ENCODE data around the gene SLC19A2. TPM values are rescaled to one million over a fixed set of nuclear protein-coding genes. Genes with fewer than 3 reads are reported as not detected.

SLC19A2 gene
- total and polyA plus RNA-seq, 2 of the 13 experiments (the other 11 are each of a cell fraction or from before 2014, with no cell fraction given), result 30.4 to 56.0 TPM

- TF ChIP-seq SNAPC4 (CRISPR knock-in tag; IDR thresholded peaks at IDR 0.05), result no peak
- no peak for TF ChIP-seq JARID2 (CRISPR knock-in tag; IDR thresholded peaks at IDR 0.05; ENCODE audit: insufficient replicate concordance)
- TF ChIP-seq ZMYM4 (CRISPR knock-in tag; IDR thresholded peaks at IDR 0.05), result peak; percentile 58; the same call in 1 of the 2 replicates
- TF ChIP-seq ZNF841 (CRISPR knock-in tag; IDR thresholded peaks at IDR 0.05; ENCODE audit: borderline replicate concordance), result no peak
- TF ChIP-seq ZNF484 (CRISPR knock-in tag; IDR thresholded peaks at IDR 0.05; ENCODE audit: borderline replicate concordance, low read depth), result no peak
- no peak for TF ChIP-seq KDM5B (CRISPR knock-in tag; IDR thresholded peaks at IDR 0.05; ENCODE audit: borderline replicate concordance)
- no peak for TF ChIP-seq EZH2 (conservative IDR thresholded peaks at IDR 0.05; ENCODE audit: low read depth, low read length)
- TF ChIP-seq FOXA3 (CRISPR knock-in tag; IDR thresholded peaks at IDR 0.05), result peak; percentile 44
- TF ChIP-seq ZBTB1 (CRISPR knock-in tag; IDR thresholded peaks at IDR 0.05; ENCODE audit: borderline replicate concordance), result no peak
- TF ChIP-seq TGIF2 (CRISPR knock-in tag; IDR thresholded peaks at IDR 0.05), result peak; percentile 66
- no peak for TF ChIP-seq LBX2 (CRISPR knock-in tag; IDR thresholded peaks at IDR 0.05; ENCODE audit: borderline replicate concordance)
- TF ChIP-seq ZBTB40 (IDR thresholded peaks at IDR 0.05), result no peak
- peak; percentile 19; the same call in 1 of the 2 replicates for TF ChIP-seq ZBTB40 (CRISPR knock-in tag; IDR thresholded peaks at IDR 0.05)
- peak; percentile 78 for TF ChIP-seq SIX4 (CRISPR knock-in tag; IDR thresholded peaks at IDR 0.05)
- TF ChIP-seq DNMT1 (CRISPR knock-in tag; IDR thresholded peaks at IDR 0.05), result no peak
- no peak for TF ChIP-seq PRMT3 (CRISPR knock-in tag; IDR thresholded peaks at IDR 0.05; ENCODE audit: borderline replicate concordance, low read depth)
- no peak for TF ChIP-seq ZNF121 (CRISPR knock-in tag; IDR thresholded peaks at IDR 0.05)
Observed at GRCh38 chr1:169483500-169483966, 2.2 kb downstream of the SLC19A2 start (continued).

Measured in HepG2 (cell line).